Right lobe of liver (tissue), 4 donors: ENCODE measurements around the gene EHD1.

Experiments
- CTCF ChIP-seq, 4 donors: fragments of 200-600 bp in 3 of 4; fragments of 450-650 bp in 1 of 4; IDR thresholded peaks; one replicate each; pipeline versions ENCODE4 v1.5.1 to v1.8.0; 2016 to 2022; ENCODE audit warnings: antibody characterized with exemption in 4 of 4, mild to moderate bottlenecking in 2 of 4
- POLR2A ChIP-seq: fragments of 450-650 bp; IDR thresholded peaks from one replicate; pipeline ENCODE4 v1.6.1; 2017; ENCODE audit warnings: antibody characterized with exemption, mild to moderate bottlenecking
- donor health status: DM: no; HTN: no; CAD: no.
- donor health status: DM: no; HTN: no; CAD: no.
- donor health status: DM: no; HTN: yes; CAD: no.

GRCh38 chr11:64892411-64892831 is 14.0 kb upstream of the EHD1 start:
- no peak for TF ChIP-seq CTCF (IDR thresholded peaks at IDR 0.05)
- TF ChIP-seq POLR2A: no peak
